ENCODE measurements around the gene COPZ2. TPM values are rescaled to one million over a fixed set of nuclear protein-coding genes. Genes with fewer than 3 reads are reported as not detected.
A peak's percentile ranks its signal among the peaks of the same experiment; 100 is the strongest.

COPZ2 gene
- total RNA-seq, 1 experiment from 2014 or later, result not detected

DNA sequence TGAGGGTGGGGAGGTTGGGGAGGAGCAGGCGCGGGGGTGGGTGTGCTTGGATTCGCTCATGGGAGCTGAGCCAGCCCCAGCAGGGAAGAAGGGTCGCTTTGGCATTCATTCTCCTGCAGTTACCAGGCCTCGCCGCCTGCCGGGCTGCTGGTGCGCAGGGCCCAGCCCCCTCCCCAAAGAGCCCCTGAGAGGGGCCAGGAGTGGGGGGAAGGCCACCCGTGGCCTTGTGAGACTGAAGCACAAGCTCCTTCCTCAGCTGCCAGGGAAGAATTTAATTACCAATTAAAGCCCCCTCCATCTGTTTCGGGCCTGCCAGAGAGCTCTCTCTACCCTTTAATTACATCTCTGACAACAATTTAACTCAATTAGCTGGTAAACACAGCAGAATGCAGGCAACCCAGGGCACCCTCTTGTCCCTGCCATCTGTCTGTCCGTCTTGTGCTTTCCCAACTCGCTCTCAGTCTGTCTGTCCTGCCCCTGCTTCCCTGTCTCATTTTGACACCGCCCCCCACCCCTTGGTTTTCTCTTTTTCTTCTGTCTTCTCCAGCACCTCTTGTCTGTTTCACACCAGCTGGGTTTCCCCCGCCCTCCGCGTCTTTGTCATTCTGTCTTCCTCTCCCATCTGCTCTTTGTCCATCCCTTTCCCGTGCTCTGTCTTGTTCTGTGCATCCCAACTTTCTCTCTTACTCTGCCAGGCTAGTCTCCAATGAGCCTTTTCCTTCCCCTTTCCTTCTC, 34.0 kb downstream of the COPZ2 start:
- ATAC-seq (no peak), DNase-seq (ENCODE audit: low read depth, low spot score) (no peak)
- ChIA-PET RAD21 (ENCODE audit: low non-redundant PET in 1 of 2, low total read pairs in 2 of 2, uncharacterized antibody in 2 of 2, unreplicated experiment in 2 of 2) (no interaction called here), POLR2A (interaction anchor here (2.1 kb wide), 1 partner anchor 32 kb away, joined by 8 read pairs; the partner anchor contains the start of gene CDK5RAP3), CTCF (interaction anchor here (1.5 to 1.7 kb wide), 2 partner anchors 8 to 22 kb away, joined by 4 read pairs; no protein-coding TSS in a partner anchor)
- H3K27me3 ChIP-seq (ENCODE audit: insufficient read depth, low read length), result no peaks in the 10 kb centered on the region
- H3K4me3 ChIP-seq (replicated peaks in 1 of 2; ENCODE audit: low read depth in 1 of 2, low read length in 2 of 2), result no peak overlapping the region
- TF ChIP-seq, protein P1, sequence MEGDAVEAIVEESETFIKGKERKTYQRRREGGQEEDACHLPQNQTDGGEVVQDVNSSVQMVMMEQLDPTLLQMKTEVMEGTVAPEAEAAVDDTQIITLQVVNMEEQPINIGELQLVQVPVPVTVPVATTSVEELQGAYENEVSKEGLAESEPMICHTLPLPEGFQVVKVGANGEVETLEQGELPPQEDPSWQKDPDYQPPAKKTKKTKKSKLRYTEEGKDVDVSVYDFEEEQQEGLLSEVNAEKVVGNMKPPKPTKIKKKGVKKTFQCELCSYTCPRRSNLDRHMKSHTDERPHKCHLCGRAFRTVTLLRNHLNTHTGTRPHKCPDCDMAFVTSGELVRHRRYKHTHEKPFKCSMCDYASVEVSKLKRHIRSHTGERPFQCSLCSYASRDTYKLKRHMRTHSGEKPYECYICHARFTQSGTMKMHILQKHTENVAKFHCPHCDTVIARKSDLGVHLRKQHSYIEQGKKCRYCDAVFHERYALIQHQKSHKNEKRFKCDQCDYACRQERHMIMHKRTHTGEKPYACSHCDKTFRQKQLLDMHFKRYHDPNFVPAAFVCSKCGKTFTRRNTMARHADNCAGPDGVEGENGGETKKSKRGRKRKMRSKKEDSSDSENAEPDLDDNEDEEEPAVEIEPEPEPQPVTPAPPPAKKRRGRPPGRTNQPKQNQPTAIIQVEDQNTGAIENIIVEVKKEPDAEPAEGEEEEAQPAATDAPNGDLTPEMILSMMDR (IDR thresholded peaks at IDR 0.05 in 2 of 3, conservative IDR thresholded peaks at IDR 0.05 in 1 of 3; ENCODE audit: borderline replicate concordance in 1 of 3, insufficient read depth in 1 of 3, low read depth in 2 of 3, low read length in 2 of 3), result no peak
- no peak for TF ChIP-seq EZH2 (IDR thresholded peaks at IDR 0.05)
- no peak for TF ChIP-seq YY1 (IDR thresholded peaks at IDR 0.05; ENCODE audit: extremely low read depth, insufficient replicate concordance, low read depth, low read length)
- no peak for TF ChIP-seq SP1 (IDR thresholded peaks at IDR 0.05; ENCODE audit: low read depth)
- no peak for TF ChIP-seq SRF (IDR thresholded peaks at IDR 0.05; ENCODE audit: low read depth)
- no peak for TF ChIP-seq REST (IDR thresholded peaks at IDR 0.05; ENCODE audit: low read depth)
- no peak for TF ChIP-seq EZH2phosphoT487 (IDR thresholded peaks at IDR 0.05; ENCODE audit: borderline replicate concordance)
- no peak for TF ChIP-seq CBX3 (IDR thresholded peaks at IDR 0.05; ENCODE audit: low read depth)
- TF ChIP-seq ZBTB33 (IDR thresholded peaks at IDR 0.05; ENCODE audit: extremely low read depth, insufficient replicate concordance, low read length), result no peak
- TF ChIP-seq CEBPB (IDR thresholded peaks at IDR 0.05; ENCODE audit: low read depth), result no peak
- no peak for TF ChIP-seq EGR1 (IDR thresholded peaks at IDR 0.05; ENCODE audit: low read depth)
- TF ChIP-seq SIN3A (IDR thresholded peaks at IDR 0.05; ENCODE audit: low read depth), result no peak
- no TSS peak for BruUV-seq (replicated peaks)
- intact Hi-C loops (cut with micrococcal nuclease), result no loop called here
- no peaks in the 10 kb centered on the region for H3K9me3 ChIP-seq (ENCODE audit: control insufficient read depth in 1 of 2, insufficient read depth in 1 of 2, low read depth in 1 of 2, low read length in 2 of 2)
- H2AFZ ChIP-seq (ENCODE audit: low read depth, low read length, poor library complexity, severe bottlenecking), result peak overlapping the region; percentile 76
- H3K79me2 ChIP-seq (ENCODE audit: insufficient read depth, low read length), result no peaks in the 10 kb centered on the region
- no peak overlapping the region for H3K27ac ChIP-seq (ENCODE audit: low read depth, low read length)
- no peak overlapping the region for H3K9ac ChIP-seq (ENCODE audit: low read length)
- no peaks in the 10 kb centered on the region for H4K20me1 ChIP-seq (ENCODE audit: insufficient read depth)
- peaks cover 16 to 41% of the 10 kb centered on the region in 2 experiments for H3K4me1 ChIP-seq (ENCODE audit: control insufficient read depth in 1 of 2, insufficient read depth in 2 of 2, low read length in 2 of 2)
- no peaks in the 10 kb centered on the region for H3K9me2 ChIP-seq (ENCODE audit: insufficient read depth)
- no peaks in the 10 kb centered on the region for H3K36me3 ChIP-seq (ENCODE audit: control insufficient read depth in 1 of 2, insufficient read depth in 2 of 2, low read length in 2 of 2)
- no peak overlapping the region for H3K4me2 ChIP-seq (ENCODE audit: low read length)

All from HCT116 (cell line).